HG03280 (cell line): ENCODE data around the gene KLHDC1.
"Not testable (repeated sequence)": the region's sequence is repeated elsewhere in the genome, so short reads cannot be mapped to it uniquely, and the experiment has no call there.

Experiments
- ATAC-seq: cut with Tn5 transposase; IDR thresholded peaks from one replicate; pipeline ENCODE4 v1.9.1; 2021; ENCODE audit warnings: mild to moderate bottlenecking, moderate library complexity; ENCODE audit not compliant: unreplicated experiment

KLHDC1 gene, protein sequence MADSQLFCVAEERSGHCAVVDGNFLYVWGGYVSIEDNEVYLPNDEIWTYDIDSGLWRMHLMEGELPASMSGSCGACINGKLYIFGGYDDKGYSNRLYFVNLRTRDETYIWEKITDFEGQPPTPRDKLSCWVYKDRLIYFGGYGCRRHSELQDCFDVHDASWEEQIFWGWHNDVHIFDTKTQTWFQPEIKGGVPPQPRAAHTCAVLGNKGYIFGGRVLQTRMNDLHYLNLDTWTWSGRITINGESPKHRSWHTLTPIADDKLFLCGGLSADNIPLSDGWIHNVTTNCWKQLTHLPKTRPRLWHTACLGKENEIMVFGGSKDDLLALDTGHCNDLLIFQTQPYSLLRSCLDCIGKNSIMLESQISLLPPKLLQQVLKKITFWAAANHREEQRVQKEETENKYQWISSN

DNA sequence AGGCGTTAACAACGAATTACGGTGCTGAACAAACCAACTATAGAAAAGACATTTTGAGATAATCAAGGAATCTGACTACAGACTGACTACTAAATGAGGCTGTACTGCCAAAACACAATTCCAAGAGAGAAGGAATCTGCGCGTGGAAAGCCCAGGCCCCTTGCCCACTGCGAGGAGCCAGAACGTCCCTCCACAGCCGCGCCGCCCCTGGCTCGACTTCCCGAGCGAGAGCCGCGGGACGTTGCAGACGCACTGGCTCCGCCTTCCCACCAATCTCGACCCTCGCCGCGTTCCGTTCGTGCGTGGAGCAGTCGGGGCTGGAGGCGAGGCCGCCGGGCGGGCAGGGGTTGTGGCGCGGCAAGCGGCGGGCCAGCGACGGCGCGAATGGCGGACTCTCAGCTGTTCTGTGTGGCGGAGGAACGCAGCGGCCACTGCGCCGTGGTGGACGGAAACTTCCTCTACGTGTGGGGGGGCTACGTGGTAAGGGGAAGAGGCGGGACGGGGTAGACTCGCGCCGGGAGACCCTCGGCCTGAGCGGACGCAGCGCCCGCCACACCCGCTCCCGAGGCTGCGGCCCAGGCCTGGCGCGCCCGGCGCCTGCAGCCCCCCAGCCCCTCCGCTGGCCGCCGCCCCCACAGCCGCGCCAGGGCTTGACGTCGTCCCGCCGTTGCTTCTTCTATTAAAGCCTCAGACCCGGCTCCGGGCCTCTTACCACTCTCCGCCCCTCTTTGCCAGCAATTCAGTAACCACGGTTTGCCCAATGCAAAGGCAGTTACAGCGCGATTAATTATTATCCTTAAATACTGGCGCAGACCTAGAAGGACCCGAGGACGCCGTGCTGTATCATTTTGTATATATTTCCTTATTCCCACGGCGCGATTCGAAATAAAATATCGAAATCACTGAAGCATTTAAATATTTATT lies at the start of gene KLHDC1:
TSS of gene KLHDC1 (plus strand) at position 310 of the 924 bp plus-strand sequence. CDS start at position 385, 75 bp downstream.
- peak; percentile 45 for ATAC-seq

DNA sequence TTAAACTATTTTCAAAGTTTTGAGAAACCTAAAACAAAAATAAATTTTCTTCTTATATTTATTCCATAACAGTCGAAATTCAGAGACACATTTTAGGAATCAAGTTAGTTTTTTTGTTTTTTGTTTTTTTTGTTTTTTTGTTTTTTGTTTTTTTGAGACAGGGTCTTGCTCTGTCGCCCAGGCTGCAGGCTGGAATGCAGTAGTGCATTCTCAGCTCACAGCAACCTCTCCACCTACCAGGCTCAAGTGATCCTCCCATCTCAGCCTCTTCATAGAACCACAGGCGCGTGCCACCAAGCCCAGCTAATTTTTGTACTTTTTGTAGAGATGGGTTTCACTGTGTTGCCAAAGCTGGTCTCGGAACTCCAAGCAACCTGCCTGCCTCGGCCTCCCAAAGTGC lies 39.4 kb upstream of the KLHDC1 start:
- no peak for ATAC-seq

GRCh38 chr14:49654511-49654910 lies 38.4 kb upstream of the KLHDC1 start:
- no peak for ATAC-seq

GRCh38 chr14:49657500-49657899 lies 35.4 kb upstream of the KLHDC1 start:
- not testable (repeated sequence) for ATAC-seq

GRCh38 chr14:49659526-49660455 lies 33.1 kb upstream of the KLHDC1 start:
- no peak for ATAC-seq

GRCh38 chr14:49670475-49670874 lies 22.4 kb upstream of the KLHDC1 start:
- ATAC-seq = no peak

DNA sequence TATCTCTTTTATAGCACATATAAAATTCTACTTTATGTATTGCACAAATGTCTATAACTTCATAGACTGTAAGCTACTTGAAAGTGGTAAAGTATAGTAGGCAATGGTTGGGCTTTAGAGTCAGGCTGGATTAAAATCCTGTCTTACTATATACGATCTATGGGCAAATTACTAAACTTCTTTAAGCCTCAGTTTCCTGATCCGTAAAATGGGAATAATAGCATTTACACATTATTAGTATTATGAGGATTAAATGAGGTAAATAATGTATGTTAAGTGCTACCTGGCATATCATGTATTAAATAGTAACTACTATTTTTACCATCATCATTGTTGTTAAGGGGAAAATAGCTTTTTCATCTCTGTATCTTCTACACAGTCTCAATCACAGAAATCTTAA lies 19.3 kb upstream of the KLHDC1 start:
- no peak for ATAC-seq

DNA sequence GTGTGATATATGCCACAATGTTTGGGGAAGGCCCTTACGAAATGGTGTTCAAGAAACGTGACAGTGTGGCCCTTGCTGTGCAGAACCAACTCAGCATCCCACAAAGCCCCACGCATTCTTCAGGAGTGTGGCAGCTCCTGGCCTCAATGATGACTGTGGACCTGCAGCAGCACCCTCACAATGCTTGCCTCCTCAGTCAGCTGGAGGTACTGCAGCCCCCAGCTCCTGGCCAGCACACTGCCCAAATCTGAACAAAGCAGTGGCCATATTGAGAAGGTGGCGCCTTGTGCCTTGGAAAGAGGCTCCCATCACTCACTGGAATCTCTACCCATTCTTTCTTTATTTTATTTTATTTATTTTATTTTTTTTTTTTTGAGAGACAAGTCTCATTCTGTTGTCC lies 15.3 kb upstream of the KLHDC1 start:
- ATAC-seq = no peak

DNA sequence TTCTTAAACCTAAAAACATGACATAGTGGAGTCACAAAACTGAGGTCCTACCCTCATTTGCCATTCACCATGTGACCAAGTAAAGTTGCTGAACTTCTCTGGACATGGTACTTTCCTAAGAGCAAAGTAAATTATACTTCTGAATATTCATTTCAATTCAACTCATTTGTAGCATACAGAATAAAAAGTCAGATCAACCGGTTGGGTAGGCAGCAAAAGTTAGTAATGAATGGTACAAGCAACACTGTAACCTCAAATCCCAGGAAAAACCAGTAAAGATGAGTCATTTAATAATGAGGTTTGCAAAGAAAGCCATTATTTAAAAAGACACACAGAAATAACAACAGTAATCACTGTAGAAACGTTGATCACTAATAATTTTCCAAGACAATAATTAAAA lies 13.6 kb upstream of the KLHDC1 start:
- ATAC-seq = no peak

DNA sequence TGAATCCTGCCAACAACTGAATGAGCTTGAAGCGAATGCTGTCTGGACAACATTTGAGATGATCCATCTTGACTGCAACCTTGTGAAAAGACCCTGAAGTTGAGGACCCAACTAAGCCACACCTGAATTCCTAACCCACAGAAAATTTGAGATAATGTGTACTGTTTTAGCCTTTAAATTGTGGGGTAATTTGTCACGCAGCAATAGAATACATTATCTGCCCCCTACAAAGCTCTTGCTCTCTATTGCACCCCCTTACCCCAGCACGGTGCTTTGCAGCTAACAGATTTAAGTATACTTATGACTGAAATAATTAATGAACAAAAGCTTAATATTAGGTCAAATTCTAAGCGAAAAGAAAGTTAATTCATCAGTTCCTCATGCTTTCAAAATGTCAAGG lies 6.5 kb upstream of the KLHDC1 start:
- no peak for ATAC-seq

DNA sequence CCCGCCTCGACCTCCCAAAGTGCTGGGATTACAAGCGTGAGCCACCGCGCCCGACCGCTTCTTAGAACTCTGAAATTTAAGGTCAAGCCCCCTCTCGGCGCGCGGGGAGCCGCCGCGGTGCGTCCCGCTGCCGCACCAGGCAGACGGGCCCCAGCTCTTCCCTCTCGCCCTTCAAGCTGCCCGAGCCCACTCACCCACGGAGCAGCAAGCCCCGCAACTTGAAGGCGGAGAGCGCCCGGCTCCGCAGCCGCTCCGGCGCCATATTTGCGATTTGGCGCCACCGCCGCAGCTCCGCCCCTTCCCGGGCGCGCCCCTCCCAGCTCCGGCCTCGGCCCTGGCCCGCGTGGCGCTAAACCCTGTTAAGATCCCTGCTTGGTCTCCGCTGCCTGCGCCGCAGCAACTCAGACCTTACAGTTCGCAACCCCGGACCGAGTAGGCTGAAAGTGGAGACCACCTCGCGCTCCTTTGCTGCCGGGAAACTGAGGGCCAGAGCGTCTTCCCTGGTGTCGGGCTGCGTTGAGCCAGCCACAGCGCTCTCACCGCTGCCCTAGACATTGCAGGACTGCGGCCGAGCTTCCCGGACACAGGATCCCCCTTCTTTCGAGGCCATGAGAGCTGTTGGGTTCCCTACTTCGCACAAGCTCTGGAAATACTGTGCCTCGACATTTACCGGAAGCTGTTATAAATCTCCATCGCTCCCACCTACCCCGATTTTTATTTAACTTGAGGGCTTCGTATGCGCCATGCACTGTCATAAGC lies 4.8 kb upstream of the KLHDC1 start, which contains the start of gene POLE2:
TSS of gene POLE2 (minus strand) at position 273 of the 759 bp plus-strand sequence. CDS start at position 262, 11 bp downstream.
- ATAC-seq = peak; percentile 80

GRCh38 chr14:49688701-49689030 lies 4.3 kb upstream of the KLHDC1 start:
- ATAC-seq = no peak

DNA sequence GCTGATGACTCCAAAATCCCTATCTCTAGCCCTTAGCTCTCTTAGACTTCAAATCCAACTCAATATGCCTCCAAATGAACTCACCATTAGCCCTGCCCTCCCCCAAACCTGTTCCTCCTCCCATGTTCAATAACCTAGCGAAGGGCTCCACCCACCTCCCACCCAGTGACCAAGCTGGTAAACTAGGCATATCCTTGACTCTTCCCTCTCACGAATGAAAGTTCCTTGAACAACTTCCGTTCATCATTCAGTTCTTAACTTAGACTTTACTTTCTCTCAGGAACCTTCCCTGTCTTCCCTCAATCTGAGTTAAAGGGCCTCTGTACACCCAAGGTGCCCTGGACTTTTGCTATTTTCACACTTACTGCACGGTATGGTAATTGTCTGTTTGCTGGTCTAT lies 1.9 kb upstream of the KLHDC1 start:
- ATAC-seq = no peak

DNA sequence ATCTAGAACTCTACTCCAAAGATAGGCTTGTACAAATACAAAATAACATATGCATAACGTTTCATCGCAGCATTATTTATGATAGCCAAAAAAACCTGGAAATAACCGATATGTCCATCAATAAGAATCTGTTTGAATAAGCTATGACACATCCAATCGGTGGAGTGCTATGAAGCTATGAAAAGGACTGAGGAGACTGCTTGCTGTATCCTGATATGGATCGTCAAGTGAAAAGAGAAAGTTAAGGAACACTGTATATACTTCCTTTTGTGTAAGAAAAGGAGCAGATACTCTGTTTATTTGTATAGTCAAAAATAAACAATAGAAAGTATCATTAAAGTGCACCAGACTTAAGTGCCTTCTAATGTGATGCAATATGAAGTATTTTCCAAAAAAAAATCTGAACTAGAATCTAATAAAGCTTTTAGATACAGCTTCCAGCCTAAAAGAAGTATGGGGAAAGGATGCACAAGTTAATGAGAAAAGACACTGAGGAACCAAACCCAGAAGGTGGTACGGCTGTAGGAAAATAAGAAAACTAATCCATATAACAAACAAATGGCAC lies 645 bp upstream of the KLHDC1 start:
- no peak for ATAC-seq

GRCh38 chr14:49693735-49694124 lies 810 bp downstream of the KLHDC1 start:
- not testable (repeated sequence) for ATAC-seq

GRCh38 chr14:49702725-49703124 lies 9.8 kb downstream of the KLHDC1 start:
- no peak for ATAC-seq

DNA sequence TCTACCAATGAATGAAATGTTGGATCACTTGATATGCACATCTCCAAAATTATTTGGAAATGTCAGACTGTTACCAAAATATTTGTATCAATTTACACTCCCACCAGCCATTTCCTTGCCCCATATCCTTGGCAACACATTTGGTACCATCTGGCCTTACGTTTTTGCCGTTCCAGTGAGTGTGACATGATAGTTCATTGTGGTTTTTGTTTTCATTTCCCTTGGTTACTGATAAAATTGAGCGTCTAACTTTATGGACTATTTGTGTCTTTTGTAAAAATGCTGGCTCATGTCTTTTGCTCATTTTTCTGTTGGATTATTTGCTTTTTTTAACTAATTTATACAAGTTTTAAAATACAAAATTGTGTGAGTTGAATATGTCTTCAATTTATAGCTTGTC lies 11.0 kb downstream of the KLHDC1 start:
- ATAC-seq = no peak

DNA sequence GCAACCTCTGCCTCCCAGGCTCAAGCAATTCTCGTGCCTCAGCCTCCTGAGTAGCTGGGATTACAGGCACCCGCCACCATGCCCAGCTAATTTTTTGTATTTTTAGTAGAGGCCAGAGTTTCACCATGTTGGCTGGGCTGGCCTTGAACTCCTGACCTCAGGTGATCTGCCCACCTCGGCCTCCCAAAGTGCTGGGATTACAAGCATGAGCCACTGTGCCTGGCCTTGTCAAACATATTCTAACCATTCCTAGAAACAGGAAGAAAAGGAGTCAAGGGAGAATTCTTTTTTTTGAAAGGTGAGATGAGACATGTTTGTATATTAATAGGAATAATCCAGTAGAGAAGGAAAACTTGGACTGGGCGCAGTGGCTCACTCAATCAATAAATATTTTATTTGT lies 11.6 kb downstream of the KLHDC1 start:
- not testable (repeated sequence) for ATAC-seq

GRCh38 chr14:49710993-49711392 lies 18.1 kb downstream of the KLHDC1 start:
- ATAC-seq = not testable (repeated sequence)

GRCh38 chr14:49720744-49721143 lies 27.8 kb downstream of the KLHDC1 start:
- no peak for ATAC-seq
